Heart left ventricle (tissue), 16 donors: ENCODE data around the gene DLD. TPM values are rescaled to one million over a fixed set of nuclear protein-coding genes. Genes with fewer than 3 reads are reported as not detected.
"Not testable (repeated sequence)": the region's sequence is repeated elsewhere in the genome, so short reads cannot be mapped to it uniquely, and the experiment has no call there.

Experiments
- ATAC-seq, 4 donors: fragments of 200-7000 bp; cut with Tn5 transposase; one replicate each; pipeline ENCODE4 v1.9.1; 2020 to 2022; ENCODE audit warnings: moderate library complexity in 4 of 4, mild to moderate bottlenecking in 3 of 4, moderate number of reproducible peaks in 1 of 4
- DNase-seq, 5 donors: peaks; one replicate each; pipeline ENCODE4 v3.0.0-alpha.2; 2020
- H3K27ac ChIP-seq, 12 donors: fragments of 200-600 bp; sonication (generic) in 4 of 12; one replicate each; pipeline versions ENCODE4 v1.5.0 to v1.8.0; 2016 to 2022; ENCODE audit warnings: mild to moderate bottlenecking in 2 of 12
- H3K27me3 ChIP-seq, 9 donors: fragments of 200-600 bp; sonication (generic) in 2 of 9; one replicate each; pipeline versions ENCODE4 v1.5.1 to v1.8.0; 2016 to 2022; ENCODE audit warnings: mild to moderate bottlenecking in 3 of 9
- H3K36me3 ChIP-seq, 9 donors: fragments of 200-600 bp; sonication (generic) in 2 of 9; one replicate each; pipeline versions ENCODE4 v1.5.0 to v1.8.0; 2018 to 2022; ENCODE audit warnings: mild to moderate bottlenecking in 2 of 9
- H3K4me1 ChIP-seq, 12 donors: fragments of 200-600 bp; sonication (generic) in 4 of 12; one replicate each; pipeline versions ENCODE4 v1.5.0 to v1.8.0; 2016 to 2022; ENCODE audit warnings: mild to moderate bottlenecking in 3 of 12
- H3K4me3 ChIP-seq, 12 donors: fragments of 200-600 bp; sonication (generic) in 4 of 12; one replicate each; pipeline versions ENCODE4 v1.5.0 to v1.8.0; 2017 to 2022; ENCODE audit warnings: mild to moderate bottlenecking in 9 of 12, moderate library complexity in 4 of 12
- H3K9me3 ChIP-seq, 12 donors: fragments of 200-600 bp; sonication (generic) in 4 of 12; one replicate each; pipeline versions ENCODE4 v1.5.0 to v1.8.0; 2016 to 2022; ENCODE audit warnings: mild to moderate bottlenecking in 1 of 12
- CTCF ChIP-seq, 12 donors: fragments of 200-600 bp; sonication (generic) in 4 of 12; IDR thresholded peaks; one replicate each; pipeline versions ENCODE4 v1.5.0 to v1.8.0; 2018 to 2022; ENCODE audit warnings: antibody characterized with exemption in 12 of 12, mild to moderate bottlenecking in 5 of 12
- POLR2A ChIP-seq, 2 donors: fragments of 450-650 bp; IDR thresholded peaks; one replicate each; pipeline ENCODE4 v1.6.1; 2017; ENCODE audit warnings: antibody characterized with exemption in 2 of 2, mild to moderate bottlenecking in 2 of 2, moderate library complexity in 2 of 2
- WGBS, 4 donors: extraction: QIAGEN DNeasy Blood & Tissue Kit in 2 of 4; methylation state at CpG; one replicate each; pipeline versions ENCODE4 v1.1.5 to v1.1.7; 2013 to 2018; 5-methylcytosine and 5-hydroxymethylcytosine counted together
- intact Hi-C, 10 donors: fragments of 100-400 bp; cut with DNase I; formaldehyde crosslinking; loops; one replicate each; pipeline versions ENCODE4 v1.11.1 to v1.14.2; 2022
- polyA plus RNA-seq, 2 donors: library from polyadenylated mRNA; stranded (reverse); fragments of 200-250 nt; gene quantifications; one replicate each; pipeline ENCODE4 v1.2.3, GENCODE V29; 2013
- total RNA-seq, 9 donors: library from RNA; depleted of rRNA in 2 of 9; stranded (reverse); fragments of >200 nt in 2 of 9; fragmentation: NEBNext Ultra II Directional in 3 of 9; extraction: Animal tissue kit (Norgen Biotek cat#: 25700) in 3 of 9; gene quantifications; one replicate each; pipeline versions ENCODE4 v1.1.0 to v1.2.4, GENCODE V29; 2016 to 2023
- donor health status: ischemic (EF 13 %, LVEDD 7.1; RV severe dilation, severe dysfunction).
- donor health status: healthy with polysubstance abuse.
- donor health status: DM: no; HTN: yes; CAD: no.
- donor health status: DM: no; HTN: no; CAD: no.
- donor health status: ischemic (EF 25% LVEDD 6.9; RV normal size, moderate dysfunction).
- donor health status: ischemic (EF 25% LVEDD 5.7; RV mildly dilated, moderate dysfunction).
- donor health status: healthy.
- donor health status: DM: yes; HTN: yes; CAD: no.
- donor health status: ischemic (EF 35%, LVEDD 5.7; RV mildly dilated, moderate dysfunction).
- donor health status: nonischemic (EF 11% LVEDD 7.7; RV severe dilation, severe dysfunction).
- donor health status: DM: yes; HTN: yes; CAD: no.
- donor health status: PGD.
- donor health status: ischemic (EF 29% LVEDD 5.4; RV normal size, mild dysfunction).
- donor health status: nonischemic (EF 23%, LVEDD 6.1; RV moderate dilation, normal function).

Gene DLD
- total and polyA plus RNA-seq, 11 donors: 55.3 to 426 (median 276) TPM

- peaks cover 0 to 21% (median 19%) of the 10 kb centered on the region in 9 donors for H3K36me3 ChIP-seq
- H3K27ac ChIP-seq: peak overlapping the region in 5 of 12 donors; percentile 93 to 99 (median 97)
- no peaks in the 10 kb centered on the region for H3K27me3 ChIP-seq
- TF ChIP-seq POLR2A (IDR thresholded peaks at IDR 0.05) (no peak), CTCF (IDR thresholded peaks at IDR 0.05) (no peak)
- H3K4me1 ChIP-seq: peaks cover 7 to 42% (median 32%) of the 10 kb centered on the region in 12 donors
- DNase-seq: no peak
- peak overlapping the region in 3 of 12 donors; percentile 66 to 78 (median 76) for H3K4me3 ChIP-seq
- ATAC-seq: no peak
- no peaks in the 10 kb centered on the region for H3K9me3 ChIP-seq
- intact Hi-C loops: loop anchor here in 6 of 10 donors (2.0 to 10.0 kb wide), 7 partner anchors 105 to 637 kb away; partner anchors contain the start of genes LAMB1 (in 2 of the 6) and PNPLA8 (in 1 of the 6)
- 57 to 84% (median 73%) methylated on average over 3 of the region's 3 CpGs for WGBS, 4 donors
Measured at GRCh38 chr7:107889992-107890391, 991 bp upstream of the DLD start.

- 1 to 4% (median 2%) methylated on average over 7 of the region's 7 CpGs for WGBS, 4 donors
- Histone ChIP-seq H3K4me3 (peak overlapping the region; percentile 40 to 94 (median 76)), H3K27ac (peak overlapping the region; percentile 91 to 99 (median 96)), H3K9me3 (no peaks in the 10 kb centered on the region), H3K27me3 (no peaks in the 10 kb centered on the region), H3K36me3 (peaks cover 0 to 27% (median 24%) of the 10 kb centered on the region in 9 donors), H3K4me1 (peaks cover 7 to 47% (median 34%) of the 10 kb centered on the region in 12 donors)
- intact Hi-C loops: loop anchor here in 6 of 10 donors (2.0 to 10.0 kb wide), 7 partner anchors 104 to 637 kb away; partner anchors contain the start of genes LAMB1 (in 2 of the 6) and PNPLA8 (in 1 of the 6)
- peak in 3 of 4 donors; percentile 1 to 4 (median 2) for ATAC-seq
- no peak for DNase-seq
- TF ChIP-seq POLR2A (IDR thresholded peaks at IDR 0.05) (no peak), CTCF (IDR thresholded peaks at IDR 0.05) (no peak)
Measured at GRCh38 chr7:107890493-107890961, 456 bp upstream of the DLD start.

DNA sequence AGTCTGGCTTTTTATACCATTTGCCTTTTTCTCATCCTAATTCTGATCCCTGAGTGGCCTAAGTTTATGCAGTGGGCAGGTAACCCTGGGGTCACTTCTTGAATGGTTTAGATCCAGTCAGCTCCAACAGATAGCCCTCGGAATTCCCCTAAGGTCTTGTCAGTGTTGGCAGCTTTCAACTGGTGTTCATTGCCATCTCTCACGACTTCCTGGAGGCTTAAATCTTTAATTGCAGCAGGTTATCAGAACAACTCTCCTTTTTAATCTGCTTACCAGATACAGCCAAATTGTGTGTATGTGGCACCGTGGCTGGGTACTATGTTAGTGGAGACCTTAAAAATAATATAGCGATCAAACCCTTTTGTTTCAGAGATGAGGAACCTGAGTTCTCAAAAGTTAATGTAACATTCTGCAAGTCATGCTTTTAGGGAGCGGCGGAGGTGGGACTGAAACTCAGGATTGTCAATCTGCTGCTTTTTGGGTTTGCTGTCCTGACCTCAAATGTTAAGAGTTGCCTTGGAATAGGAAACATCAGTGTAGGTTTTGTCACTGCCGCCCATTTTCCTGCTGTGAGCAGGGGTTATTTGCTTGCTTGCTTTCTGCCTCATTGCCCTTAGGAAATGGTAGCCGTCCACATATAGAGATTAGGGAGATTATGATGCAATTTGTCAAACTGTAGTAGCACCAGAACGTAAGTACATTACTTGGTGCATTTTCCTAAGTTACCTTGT, 818 bp downstream of the DLD start:
- H3K4me3 ChIP-seq: peak overlapping the region; percentile 40 to 94 (median 76)
- H3K9me3 ChIP-seq: no peaks in the 10 kb centered on the region
- peak overlapping the region; percentile 91 to 99 (median 96) for H3K27ac ChIP-seq
- peak in 1 of 4 donors; percentile 2 for ATAC-seq
- no peak for DNase-seq
- H3K4me1 ChIP-seq: peaks cover 7 to 55% (median 41%) of the 10 kb centered on the region in 12 donors
- intact Hi-C loops: loop anchor here in 6 of 10 donors (2.0 to 10.0 kb wide), 7 partner anchors 103 to 636 kb away; partner anchors contain the start of genes LAMB1 (in 2 of the 6) and PNPLA8 (in 1 of the 6)
- peaks cover 0 to 38% (median 36%) of the 10 kb centered on the region in 9 donors for H3K36me3 ChIP-seq
- TF ChIP-seq POLR2A (IDR thresholded peaks at IDR 0.05): no peak
- H3K27me3 ChIP-seq: no peaks in the 10 kb centered on the region
- 24 to 33% (median 30%) methylated on average over 9 of the region's 9 CpGs for WGBS, 4 donors

DNA sequence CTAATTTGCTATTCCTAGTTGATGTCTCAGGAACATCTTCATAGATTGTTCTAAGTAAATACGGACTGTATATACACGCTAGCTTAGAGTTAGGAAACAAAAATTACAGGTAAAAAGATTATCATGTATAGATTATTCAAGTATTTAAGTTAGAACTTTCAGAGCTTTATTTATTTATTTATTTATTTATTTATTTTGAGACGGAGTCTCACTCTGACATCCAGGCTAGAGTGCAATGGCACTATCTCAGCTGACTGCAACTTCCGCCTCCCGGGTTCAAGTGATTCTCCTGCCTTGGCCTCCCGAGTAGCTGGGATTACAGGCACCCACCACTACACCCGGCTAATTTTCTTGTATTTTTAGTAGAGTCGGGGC, 1.4 kb downstream of the DLD start:
- H3K27ac ChIP-seq: peak overlapping the region in 8 of 12 donors; percentile 95 to 99 (median 97)
- ATAC-seq, H3K9me3 ChIP-seq, DNase-seq, H3K27me3 ChIP-seq: not testable (repeated sequence)
- WGBS, 4 donors: 67 to 85% (median 81%) methylated on average over 8 of the region's 8 CpGs
- peaks cover 0 to 43% (median 40%) of the 10 kb centered on the region in 9 donors for H3K36me3 ChIP-seq
- peak overlapping the region in 10 of 12 donors; percentile 66 to 94 (median 77) for H3K4me3 ChIP-seq
- intact Hi-C loops: loop anchor here in 6 of 10 donors (5.0 to 10.0 kb wide), 6 partner anchors 112 to 635 kb away; partner anchors contain the start of genes LAMB1 (in 2 of the 6) and PNPLA8 (in 1 of the 6)
- H3K4me1 ChIP-seq: peaks cover 7 to 60% (median 42%) of the 10 kb centered on the region in 12 donors
